Thyroid gland (tissue), 4 donors: ENCODE measurements around the gene SASH1. TPM values are rescaled to one million over a fixed set of nuclear protein-coding genes. Genes with fewer than 3 reads are reported as not detected.

Source experiments
- DNase-seq, 2 donors: peaks; one replicate each; pipeline ENCODE4 v3.0.0-alpha.2; 2019
- H3K27ac ChIP-seq, 3 donors: fragments of 200-600 bp; sonication (generic); 1 replicate in 2 of 3; 2 replicates in 1 of 3; pipeline ENCODE4 v1.5.1; 2016 to 2019; ENCODE audit warnings: mild to moderate bottlenecking in 1 of 3, moderate library complexity in 1 of 3
- H3K27me3 ChIP-seq: fragments of 200-600 bp; sonication (generic); one replicate; pipeline ENCODE4 v1.5.1; 2019
- H3K36me3 ChIP-seq, 2 donors: fragments of 200-600 bp; sonication (generic); one replicate each; pipeline ENCODE4 v1.5.1; 2016 to 2019
- H3K4me1 ChIP-seq, 2 donors: fragments of 200-600 bp; sonication (generic); one replicate each; pipeline ENCODE4 v1.5.1; 2017 to 2019
- H3K4me3 ChIP-seq, 3 donors: fragments of 200-600 bp; sonication (generic); replicated peaks in 1 of 3; 1 replicate in 2 of 3; 2 replicates in 1 of 3; pipeline ENCODE4 v1.5.1; 2016; ENCODE audit warnings: mild to moderate bottlenecking in 1 of 3
- H3K9me3 ChIP-seq: fragments of 200-600 bp; sonication (generic); one replicate; pipeline ENCODE4 v1.5.1; 2017
- CTCF ChIP-seq, 6 experiments: fragments of 200-600 bp in 3 of 6; fragments of 450-650 bp in 3 of 6; sonication (generic) in 3 of 6; IDR thresholded peaks; one replicate each; pipeline ENCODE4 v1.5.1; 2016 to 2019; ENCODE audit warnings: antibody characterized with exemption in 6 of 6, mild to moderate bottlenecking in 2 of 6, inconsistent platforms in 1 of 6, moderate library complexity in 1 of 6
- POLR2A ChIP-seq, 2 donors: fragments of 450-650 bp; IDR thresholded peaks; one replicate each; pipeline ENCODE4 v1.6.1; 2017; ENCODE audit warnings: antibody characterized with exemption in 2 of 2, mild to moderate bottlenecking in 2 of 2, moderate library complexity in 1 of 2
- WGBS, 2 donors: methylation state at CpG; one replicate each; pipeline ENCODE4 v1.1.5; 2017; 5-methylcytosine and 5-hydroxymethylcytosine counted together
- intact Hi-C: fragments of 100-400 bp; cut with DNase I; formaldehyde crosslinking; loops from one replicate; pipeline ENCODE4 v1.15.1; 2023
- total RNA-seq, 4 donors: library from RNA; depleted of rRNA; stranded (reverse); fragments of >200 nt; gene quantifications; one replicate each; pipeline ENCODE4 v1.2.3, GENCODE V29; 2016

SASH1 gene
- total RNA-seq, 4 donors from 2014 or later, result 154 to 235 (median 190) TPM

GRCh38 chr6:148358196-148358785 lies 15.7 kb downstream of the SASH1 start:
- H3K27me3 ChIP-seq, result no peaks in the 10 kb centered on the region
- no peak overlapping the region for H3K4me3 ChIP-seq
- intact Hi-C loops, result no loop called here
- H3K9me3 ChIP-seq, result no peaks in the 10 kb centered on the region
- TF ChIP-seq POLR2A (IDR thresholded peaks at IDR 0.05) (no peak), CTCF (IDR thresholded peaks at IDR 0.05) (no peak)
- peak; percentile 38 to 52 for DNase-seq
- peaks cover 13 to 35% of the 10 kb centered on the region in 2 donors for H3K4me1 ChIP-seq
- 29 to 37% methylated on average over 7 of the region's 7 CpGs for WGBS, 2 donors
- peak overlapping the region in 2 of 3 donors; percentile 22 to 61 for H3K27ac ChIP-seq
- no peaks in the 10 kb centered on the region for H3K36me3 ChIP-seq

GRCh38 chr6:148359228-148359627 lies 16.6 kb downstream of the SASH1 start:
- no peak for TF ChIP-seq POLR2A (IDR thresholded peaks at IDR 0.05)
- TF ChIP-seq CTCF (IDR thresholded peaks at IDR 0.05), result no peak
- Histone ChIP-seq H3K9me3 (no peaks in the 10 kb centered on the region), H3K27me3 (no peaks in the 10 kb centered on the region), H3K4me1 (peaks cover 16 to 45% of the 10 kb centered on the region in 2 donors), H3K36me3 (no peaks in the 10 kb centered on the region), H3K4me3 (no peak overlapping the region), H3K27ac (peak overlapping the region in 2 of 3 donors; percentile 12 to 22)
- no peak for DNase-seq
- 98 to 99% methylated on average over 5 of the region's 5 CpGs for WGBS, 2 donors
- intact Hi-C loops, result no loop called here

- H3K27ac ChIP-seq, result peak overlapping the region in 2 of 3 donors; percentile 81 to 86
- peaks cover 39 to 78% of the 10 kb centered on the region in 2 donors for H3K4me1 ChIP-seq
- TF ChIP-seq POLR2A (IDR thresholded peaks at IDR 0.05), result no peak
- no peak for TF ChIP-seq CTCF (IDR thresholded peaks at IDR 0.05)
Measured at GRCh38 chr6:148364056-148364824, 21.6 kb downstream of the SASH1 start.

GRCh38 chr6:148365041-148365440 lies 22.4 kb downstream of the SASH1 start:
- no peak for DNase-seq
- WGBS, 2 donors, result 75 to 79% methylated on average over 3 of the region's 3 CpGs
- intact Hi-C loops, result no loop called here
- Histone ChIP-seq H3K27ac (peak overlapping the region; percentile 30 to 86 (median 81)), H3K27me3 (no peaks in the 10 kb centered on the region), H3K4me3 (no peak overlapping the region), H3K36me3 (no peaks in the 10 kb centered on the region), H3K9me3 (no peaks in the 10 kb centered on the region), H3K4me1 (peaks cover 43 to 83% of the 10 kb centered on the region in 2 donors)
- TF ChIP-seq CTCF (IDR thresholded peaks at IDR 0.05) (no peak), POLR2A (IDR thresholded peaks at IDR 0.05) (no peak)

More at GRCh38 chr6:148364056-148364824, 21.6 kb downstream of the SASH1 start:
- no peak overlapping the region for H3K4me3 ChIP-seq
- intact Hi-C loops, result no loop called here
- H3K9me3 ChIP-seq, result no peaks in the 10 kb centered on the region
- DNase-seq, result no peak
- 76 to 80% methylated on average over 11 of the region's 11 CpGs for WGBS, 2 donors
- no peaks in the 10 kb centered on the region for H3K36me3 ChIP-seq
- H3K27me3 ChIP-seq, result no peaks in the 10 kb centered on the region
